Panc1 (cell line): ENCODE measurements around the gene NEB. TPM values are rescaled to one million over a fixed set of nuclear protein-coding genes. Genes with fewer than 3 reads are reported as not detected.

ENCODE experiments used
- ATAC-seq: fragments of 200-7000 bp; cut with Tn5 transposase; 2 replicates; pipeline ENCODE4 v1.9.1; 2020; ENCODE audit warnings: mild to moderate bottlenecking, moderate library complexity
- BruUV-seq: library from RNA; stranded (reverse); fragments of 400-500 nt; replicated peaks from 2 replicates; lab custom pipeline; 2021; lab: Mats Ljungman, UMichigan
- CTCF ChIA-PET: fragments of 300-600 bp; sonication (Branson Sonifier 250); formaldehyde crosslinking; loops from one replicate; lab custom pipeline; 2022; ENCODE audit warnings: antibody characterized with exemption; lab: Charles Lee
- POLR2A ChIA-PET: fragments of 300-600 bp; sonication (Branson Sonifier 250); formaldehyde crosslinking; loops from one replicate; lab custom pipeline; 2022; ENCODE audit warnings: antibody characterized with exemption; lab: Charles Lee
- DNase-seq: peaks from one replicate; pipeline ENCODE4 v3.0.0-alpha.2; 2010; ENCODE audit warnings: low read depth, low spot score
- H3K27ac ChIP-seq: 2 replicates; pipeline ENCODE4 v1.5.1; 2011; ENCODE audit warnings: mild to moderate bottlenecking, low read length, inconsistent platforms
- H3K27me3 ChIP-seq: fragments of 200-500 bp; sonication (Bioruptor generic); 2 replicates; pipeline ENCODE4 v1.6.0; 2014; ENCODE audit warnings: low read length, inconsistent platforms; ENCODE audit not compliant: control insufficient read depth, insufficient read depth
- H3K36me3 ChIP-seq: fragments of 200-500 bp; sonication (Bioruptor generic); 2 replicates; pipeline ENCODE4 v1.5.1; 2014; ENCODE audit warnings: inconsistent platforms, mild to moderate bottlenecking, low read length, moderate library complexity; ENCODE audit not compliant: control insufficient read depth, insufficient read depth
- H3K4me1 ChIP-seq: 2 replicates; pipeline ENCODE4 v1.5.1; 2011; ENCODE audit warnings: inconsistent platforms, mild to moderate bottlenecking, low read length, moderate library complexity; ENCODE audit not compliant: control insufficient read depth, insufficient read depth
- H3K4me3 ChIP-seq, 2 experiments: 2 replicates each; pipeline ENCODE4 v1.5.1; 2011 to 2012; ENCODE audit warnings: low read depth in 2 of 2, low read length in 2 of 2, mild to moderate bottlenecking in 2 of 2, inconsistent platforms in 1 of 2, moderate library complexity in 1 of 2
- H3K9me3 ChIP-seq: fragments of 200-500 bp; sonication (Bioruptor generic); 2 replicates; pipeline ENCODE4 v1.5.1; 2014; ENCODE audit warnings: low read depth, mild to moderate bottlenecking, inconsistent platforms, low read length, moderate library complexity; ENCODE audit not compliant: control insufficient read depth, insufficient read depth
- CTCF ChIP-seq: fragments of 450-650 bp; IDR thresholded peaks from 2 replicates; pipeline ENCODE4 v1.5.1; 2017; ENCODE audit warnings: mild to moderate bottlenecking
- POLR2AphosphoS5 ChIP-seq: IDR thresholded peaks from 2 replicates; pipeline ENCODE4 v1.6.1; 2012; ENCODE audit warnings: mild to moderate bottlenecking, low read depth, low read length, moderate library complexity
- REST ChIP-seq, 2 experiments: IDR thresholded peaks; 2 replicates each; pipeline ENCODE4 v1.6.1; 2011 to 2012; ENCODE audit warnings: low read depth in 2 of 2, control low read depth in 1 of 2, low read length in 1 of 2, mild to moderate bottlenecking in 1 of 2, moderate library complexity in 1 of 2; ENCODE audit not compliant: insufficient read depth in 1 of 2
- SIN3A ChIP-seq: IDR thresholded peaks from 2 replicates; pipeline ENCODE4 v1.6.1; 2012; ENCODE audit warnings: low read depth, mild to moderate bottlenecking, low read length, moderate library complexity, borderline replicate concordance; ENCODE audit not compliant: insufficient read depth
- TCF7L2 ChIP-seq: IDR thresholded peaks from 2 replicates; pipeline ENCODE4 v1.6.1; 2011; ENCODE audit warnings: mild to moderate bottlenecking, low read depth, low read length, inconsistent platforms
- in situ Hi-C: cut with HindIII; loops from 2 replicates; pipeline ENCODE4 v1.10.0; 2016; ENCODE audit warnings: low sequenced_read_pairs, low pct_unique_long_range_greater_than_20kb
- intact Hi-C: fragments of 100-400 bp; cut with micrococcal nuclease; formaldehyde crosslinking; loops from one replicate; pipeline ENCODE4 v1.10.0; 2022; ENCODE audit not compliant: unreplicated experiment
- total RNA-seq: library from RNA; stranded (reverse); gene quantifications from one replicate; pipeline ENCODE4 v1.2.1, GENCODE V29; 2021; ENCODE audit not compliant: unreplicated experiment

NEB gene
- total RNA-seq, 1 experiment from 2014 or later = 0.10 TPM

DNA sequence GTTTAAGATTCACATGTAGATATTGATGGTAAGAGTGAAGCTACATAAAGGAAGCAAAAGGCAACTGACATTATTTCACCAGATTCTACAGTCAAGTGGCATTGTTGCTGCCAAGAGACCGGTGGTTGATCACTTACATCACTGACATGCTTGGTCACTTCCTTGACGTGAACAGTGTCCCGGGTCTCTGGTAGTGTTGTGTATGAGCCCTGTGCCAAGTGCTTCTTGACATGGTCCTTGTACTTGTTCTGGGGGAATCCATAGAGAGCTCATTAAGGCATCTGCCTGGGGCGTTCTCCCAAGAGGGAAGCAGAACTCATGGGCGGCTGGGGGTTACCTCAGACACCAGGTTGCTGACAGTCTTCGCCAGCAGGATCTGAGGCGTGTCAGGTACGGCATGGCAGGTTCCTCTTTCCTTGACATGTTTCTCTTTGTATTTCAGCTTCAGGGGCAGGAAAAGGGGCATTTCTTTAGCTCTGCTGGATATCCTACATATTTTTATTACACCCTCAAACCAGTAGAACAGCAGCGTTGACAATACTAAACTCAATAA lies 208.4 kb downstream of the NEB start:
- ChIA-PET POLR2A (no interaction called here), CTCF (no interaction called here)
- ATAC-seq = no peak

GRCh38 chr2:151523850-151524249 lies 210.4 kb downstream of the NEB start:
- no peaks in the 10 kb centered on the region for H3K27me3 ChIP-seq
- CTCF ChIA-PET = no interaction called here
- no peak for TF ChIP-seq CTCF
- TF ChIP-seq POLR2AphosphoS5 = no peak
- no peak for TF ChIP-seq TCF7L2
- no peak for TF ChIP-seq REST (IDR thresholded peaks at IDR 0.05; ENCODE audit: insufficient read depth in 1 of 2, low read depth in 2 of 2, low read length in 1 of 2)
- TF ChIP-seq SIN3A = no peak
- no peak for DNase-seq
- no peaks in the 10 kb centered on the region for H3K36me3 ChIP-seq
- no peak overlapping the region for H3K4me3 ChIP-seq
- POLR2A ChIA-PET = no interaction called here
- no peak overlapping the region for H3K27ac ChIP-seq
- no TSS peak for BruUV-seq
- no peak for ATAC-seq
- H3K4me1 ChIP-seq = no peaks in the 10 kb centered on the region
- no peaks in the 10 kb centered on the region for H3K9me3 ChIP-seq
- in situ Hi-C loops = no loop called here
- intact Hi-C loops = no loop called here

More for the DNA sequence above, 208.4 kb downstream of the NEB start:
- Histone ChIP-seq H3K27ac (no peak overlapping the region), H3K4me1 (no peaks in the 10 kb centered on the region), H3K4me3 (no peak overlapping the region), H3K9me3 (no peaks in the 10 kb centered on the region), H3K36me3 (no peaks in the 10 kb centered on the region), H3K27me3 (no peaks in the 10 kb centered on the region)
- DNase-seq = no peak
- no TSS peak for BruUV-seq
- intact Hi-C loops = no loop called here
- no peak for TF ChIP-seq SIN3A
- no peak for TF ChIP-seq REST (IDR thresholded peaks at IDR 0.05; ENCODE audit: insufficient read depth in 1 of 2, low read depth in 2 of 2, low read length in 1 of 2)
- TF ChIP-seq TCF7L2 = no peak
- TF ChIP-seq POLR2AphosphoS5 = no peak
- TF ChIP-seq CTCF = no peak
- in situ Hi-C loops = no loop called here
